Measurements from ENCODE around the gene POTEI.
"Not testable (repeated sequence)": the region's sequence is repeated elsewhere in the genome, so short reads cannot be mapped to it uniquely, and the experiment has no call there.

POTEI gene

DNA sequence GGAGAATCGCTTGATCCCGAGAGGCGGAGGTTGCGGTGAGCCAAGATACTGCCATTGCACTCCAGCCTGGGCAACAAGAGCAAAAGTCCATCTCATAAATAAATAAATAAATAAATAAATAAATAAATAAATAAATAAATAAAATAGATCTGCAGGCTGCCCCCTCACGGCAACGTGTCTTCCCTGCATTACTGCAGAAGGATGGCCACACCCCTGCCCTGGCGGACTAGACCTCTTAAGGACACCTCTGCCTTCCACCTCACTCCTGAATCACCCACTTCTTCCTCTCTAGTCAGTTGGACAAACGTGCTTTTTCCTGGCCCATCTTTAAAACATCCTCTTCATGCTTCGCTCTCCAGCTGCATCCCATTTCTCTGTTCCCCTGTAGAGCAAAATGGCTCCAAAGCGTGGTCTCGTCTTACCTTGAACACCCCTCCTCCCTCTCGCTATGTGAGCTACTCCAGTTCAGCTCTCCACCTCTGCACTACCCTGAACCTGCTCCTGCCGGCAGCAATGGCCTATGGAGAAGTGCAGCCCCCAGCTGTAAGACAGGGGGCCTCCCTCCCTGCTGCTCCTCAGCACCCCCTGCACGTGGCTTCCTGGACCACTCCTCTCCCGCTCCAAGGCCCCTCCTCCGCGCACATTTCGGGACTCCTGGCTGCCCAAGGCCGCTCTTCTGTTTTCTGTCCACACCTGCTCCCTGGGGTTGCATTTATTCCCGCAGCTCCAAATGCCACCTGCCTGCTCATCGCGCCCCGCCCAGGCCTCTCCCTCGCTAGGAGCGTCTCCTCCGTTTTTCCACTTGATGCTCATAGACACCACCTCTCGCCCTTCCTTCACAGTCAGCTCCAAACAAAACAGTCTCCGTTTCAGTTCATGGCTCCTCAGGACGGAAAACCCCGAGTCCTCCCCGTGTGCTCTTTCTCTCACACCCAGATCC lies 1.9 kb upstream of the POTEI start:
- POLR2A ChIA-PET; DNase-seq (ENCODE audit: extremely low spot score); CTCF ChIA-PET: not testable (repeated sequence)

DNA sequence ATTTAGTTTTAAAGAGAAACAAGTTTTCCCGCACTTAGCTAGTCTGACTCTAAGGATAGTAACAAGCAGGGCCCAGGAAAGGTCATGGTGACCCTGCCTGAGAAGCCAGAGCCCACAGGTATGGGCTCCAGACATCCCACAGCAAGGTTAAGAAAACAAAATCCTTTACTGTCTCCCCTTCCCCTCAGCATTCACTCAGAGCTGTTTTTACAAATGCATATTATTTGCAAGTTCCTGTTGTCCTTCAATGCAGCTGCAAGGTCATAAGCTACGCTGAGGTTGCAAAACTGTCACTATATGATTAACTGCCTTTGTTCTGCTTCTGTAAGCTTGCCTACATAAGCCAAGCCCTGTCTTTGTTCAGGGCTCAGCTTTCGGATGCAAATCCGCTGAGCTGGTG lies 18.1 kb downstream of the POTEI start:
- POLR2A ChIA-PET; DNase-seq (ENCODE audit: extremely low spot score); CTCF ChIA-PET: not testable (repeated sequence)

DNA sequence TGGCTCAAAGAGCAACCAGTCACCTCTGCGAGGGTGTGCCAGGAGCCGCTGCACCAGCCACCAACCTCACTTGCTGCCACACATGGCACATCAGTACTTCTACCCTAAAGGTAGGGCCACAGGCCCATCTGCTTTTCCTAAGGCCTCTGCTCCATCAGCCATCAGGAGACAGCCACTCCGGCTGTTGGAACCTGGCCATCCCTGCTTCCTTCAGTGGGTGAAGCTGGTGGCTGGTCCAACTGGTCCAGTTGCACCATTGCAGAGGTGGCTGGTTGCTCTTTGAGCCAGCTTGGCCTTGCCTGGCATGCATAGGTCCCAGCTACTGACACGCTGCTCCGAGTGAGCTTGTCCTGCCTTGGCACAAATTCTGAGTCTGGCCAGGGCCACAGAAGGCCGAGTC lies 53.7 kb downstream of the POTEI start:
- CTCF ChIA-PET; POLR2A ChIA-PET; DNase-seq (ENCODE audit: extremely low spot score): not testable (repeated sequence)

DNA sequence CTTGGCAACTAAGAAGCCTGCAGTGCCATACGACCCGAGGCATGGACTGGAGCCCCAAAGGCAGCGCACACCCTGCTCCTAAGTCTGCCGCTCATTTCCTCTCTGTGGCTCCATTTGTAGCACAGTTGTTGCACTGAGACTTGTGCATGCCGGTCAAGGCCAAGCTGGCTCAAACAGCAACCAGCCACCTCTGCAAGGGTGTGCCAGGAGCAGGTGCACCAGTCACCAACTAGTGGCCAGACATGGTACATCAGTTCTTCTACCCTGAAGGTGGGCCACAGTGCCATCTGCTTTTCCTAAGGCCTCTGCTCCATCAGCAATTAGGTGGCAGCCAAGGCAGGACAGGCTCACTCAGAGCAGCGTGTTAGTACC lies 54.4 kb downstream of the POTEI start:
- POLR2A ChIA-PET; DNase-seq (ENCODE audit: extremely low spot score); CTCF ChIA-PET: not testable (repeated sequence)

DNA sequence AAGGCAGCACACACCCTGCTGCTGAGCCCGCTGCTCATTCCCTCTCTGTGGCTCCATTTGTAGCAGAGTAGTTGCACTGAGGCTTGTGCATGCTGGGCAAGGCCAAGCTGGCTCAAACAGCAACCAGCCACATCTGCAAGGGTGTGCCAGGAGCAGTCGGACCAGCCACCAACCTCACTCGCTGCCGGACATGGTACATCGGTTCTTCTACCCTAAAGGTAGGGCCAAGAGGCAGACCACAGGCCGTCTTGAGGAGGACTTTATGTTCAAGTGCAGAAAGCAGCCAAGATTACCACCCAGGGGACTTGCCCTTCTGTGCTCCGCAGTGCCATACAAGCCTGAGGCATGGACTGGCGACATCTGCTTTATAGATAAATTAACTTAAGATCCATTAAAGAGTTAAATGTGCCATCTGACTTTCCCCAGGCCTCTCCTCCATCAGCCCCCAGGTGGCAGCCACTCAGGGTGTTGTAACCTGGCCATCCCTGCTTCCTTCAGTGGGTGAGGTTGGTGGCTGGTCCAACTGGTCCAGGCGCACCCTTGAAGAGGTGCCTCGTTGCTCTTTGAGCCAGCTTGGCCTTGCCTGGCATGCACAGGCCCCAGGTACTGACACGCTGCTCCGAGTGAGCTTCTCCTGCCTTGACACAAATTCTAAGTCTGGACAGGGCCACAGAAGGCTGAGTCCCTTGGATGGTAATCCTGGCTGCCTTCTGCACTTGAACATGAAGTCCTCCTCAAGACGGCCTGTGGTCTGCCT lies 55.0 kb downstream of the POTEI start:
- POLR2A ChIA-PET, CTCF ChIA-PET: not testable (repeated sequence)

DNA sequence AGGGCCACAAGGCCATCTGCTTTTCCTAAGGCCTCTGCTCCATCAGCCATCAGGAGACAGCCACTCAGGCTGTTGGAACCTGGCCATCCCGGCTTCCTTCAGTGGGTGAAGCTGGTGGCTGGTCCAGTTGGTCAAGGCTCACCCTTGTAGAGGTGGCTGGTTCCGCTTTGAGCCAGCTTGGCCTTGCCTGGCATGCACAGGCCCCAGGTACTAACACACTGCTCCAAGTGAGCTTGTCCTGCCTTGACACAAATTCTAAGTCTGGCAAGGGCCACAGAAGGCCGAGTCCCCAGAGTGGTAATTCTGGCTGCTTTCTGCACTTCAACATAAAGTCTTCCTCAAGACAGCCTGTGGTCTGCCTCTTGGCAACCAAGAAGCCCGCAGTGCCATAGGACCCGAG lies 56.2 kb downstream of the POTEI start:
- POLR2A ChIA-PET; CTCF ChIA-PET; DNase-seq (ENCODE audit: extremely low spot score): not testable (repeated sequence)

More for the DNA sequence above, 55.0 kb downstream of the POTEI start:
- DNase-seq (ENCODE audit: extremely low spot score), result not testable (repeated sequence)

DNA sequence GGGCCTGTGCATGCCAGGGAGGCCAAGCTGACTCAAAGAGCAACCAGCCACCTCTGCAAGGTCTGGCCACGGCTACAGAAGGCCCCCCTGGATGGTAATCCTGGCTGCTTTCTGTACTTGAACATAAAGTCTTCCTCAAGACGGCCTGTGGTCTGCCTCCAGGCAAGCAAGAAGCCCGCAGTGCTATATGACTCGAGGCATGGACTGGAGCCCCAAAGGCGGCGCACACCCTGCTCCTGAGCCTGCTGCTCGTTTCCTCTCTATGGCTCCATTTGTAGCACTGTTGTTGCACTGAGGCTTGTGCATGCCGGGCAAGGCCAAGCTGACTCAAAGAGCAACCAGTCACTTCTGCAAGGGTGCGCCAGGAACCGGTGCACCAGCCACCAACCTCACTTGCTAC lies 57.3 kb downstream of the POTEI start:
- POLR2A ChIA-PET; DNase-seq (ENCODE audit: extremely low spot score); CTCF ChIA-PET: not testable (repeated sequence)

DNA sequence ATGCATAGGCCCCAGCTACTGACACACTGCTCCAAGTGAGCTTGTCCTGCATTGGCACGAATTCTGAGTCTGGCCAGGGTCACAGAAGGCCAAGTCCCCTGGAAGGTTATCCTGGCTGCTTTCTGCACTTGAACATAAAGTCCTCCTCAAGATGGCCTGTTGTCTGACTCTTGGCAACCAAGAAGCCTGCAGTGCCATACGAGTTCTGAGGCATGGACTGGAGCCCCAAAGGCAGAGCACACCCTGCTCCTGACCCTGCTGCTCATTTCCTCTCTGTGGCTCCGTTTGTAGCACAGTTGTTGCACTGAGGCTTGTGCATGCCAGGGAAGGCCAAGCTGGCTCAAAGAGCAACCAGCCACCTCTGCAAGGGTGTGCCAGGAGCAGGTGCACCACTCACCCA lies 57.9 kb downstream of the POTEI start:
- POLR2A ChIA-PET, CTCF ChIA-PET: not testable (repeated sequence)

DNA sequence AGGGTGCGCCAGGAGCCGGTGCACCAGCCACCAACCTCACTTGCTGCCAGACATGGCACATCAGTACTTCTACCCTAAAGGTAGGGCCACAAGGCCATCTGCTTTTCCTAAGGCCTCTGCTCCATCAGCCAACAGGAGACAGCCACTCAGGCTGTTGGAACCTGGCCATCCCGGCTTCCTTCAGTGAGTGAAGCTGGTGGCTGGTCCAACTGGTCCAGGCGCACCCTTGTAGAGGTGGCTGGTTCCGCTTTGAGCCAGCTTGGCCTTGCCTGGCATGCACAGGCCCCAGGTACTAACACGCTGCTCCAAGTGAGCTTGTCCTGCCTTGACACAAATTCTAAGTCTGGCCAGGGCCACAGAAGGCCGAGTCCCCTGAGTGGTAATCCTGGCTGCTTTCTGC lies 58.8 kb downstream of the POTEI start:
- POLR2A ChIA-PET; DNase-seq (ENCODE audit: extremely low spot score); CTCF ChIA-PET: not testable (repeated sequence)

More for the DNA sequence above, 57.9 kb downstream of the POTEI start:
- not testable (repeated sequence) for DNase-seq (ENCODE audit: extremely low spot score)

DNA sequence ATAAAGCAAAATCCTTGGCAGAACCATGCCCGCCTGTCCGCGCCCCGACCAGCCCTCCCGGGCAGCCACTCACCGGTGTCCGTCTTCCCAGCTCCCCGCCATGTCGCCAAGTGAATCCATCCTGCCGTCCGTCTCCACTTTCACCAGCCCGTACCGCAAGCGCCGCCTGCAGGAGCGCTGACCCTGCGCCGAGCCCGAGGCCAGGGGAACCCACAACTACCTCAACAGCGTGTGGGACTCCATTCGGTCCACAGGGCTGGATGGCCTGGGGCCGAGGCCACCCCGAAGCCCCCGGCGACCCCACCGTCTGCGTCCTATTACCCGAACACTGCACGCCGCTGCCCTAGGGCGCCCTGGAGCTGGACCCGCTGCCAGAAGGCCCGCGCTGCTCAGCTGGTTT lies 81.5 kb downstream of the POTEI start:
- CTCF ChIA-PET; DNase-seq (ENCODE audit: extremely low spot score); POLR2A ChIA-PET: not testable (repeated sequence)

DNA sequence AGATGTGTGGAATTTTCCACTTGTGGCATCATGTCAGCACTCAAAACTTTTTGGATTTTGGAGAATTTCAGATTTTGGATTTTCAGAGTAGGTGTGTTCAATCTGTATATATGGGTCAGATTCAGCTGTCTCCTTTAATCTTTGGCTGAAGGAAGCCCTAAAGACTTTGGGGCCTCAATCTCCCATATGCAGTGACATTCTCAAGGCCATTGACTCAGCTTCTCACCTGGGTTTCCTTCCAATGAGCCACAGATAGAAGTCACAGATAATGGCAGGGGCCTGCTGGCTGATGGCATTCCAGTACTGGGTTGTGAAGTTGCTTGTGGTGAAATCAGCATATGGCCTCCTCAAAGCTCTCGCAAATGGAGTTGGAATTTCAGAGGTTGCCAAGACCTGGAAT lies 90.3 kb downstream of the POTEI start:
- DNase-seq (ENCODE audit: extremely low spot score); POLR2A ChIA-PET; CTCF ChIA-PET: not testable (repeated sequence)

DNA sequence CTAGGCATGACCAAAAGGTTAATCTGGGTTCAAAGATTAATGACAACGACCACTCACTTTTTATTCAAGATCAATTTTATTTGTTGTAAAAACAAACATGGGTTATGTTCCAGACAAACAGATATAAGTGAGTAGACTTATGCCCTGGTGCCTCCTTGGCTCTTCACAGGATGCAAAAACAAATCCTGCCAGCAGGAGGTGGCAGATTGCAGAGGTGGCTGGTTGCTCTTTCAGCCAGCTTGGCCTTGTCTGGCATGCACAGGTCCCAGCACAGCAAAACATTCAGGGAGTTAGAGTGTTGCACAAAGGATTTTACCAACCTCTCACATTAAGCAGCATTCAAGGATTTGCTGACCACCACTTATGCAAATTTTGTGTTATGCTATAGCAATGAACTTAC lies 92.4 kb downstream of the POTEI start:
- CTCF ChIA-PET; DNase-seq (ENCODE audit: extremely low spot score); POLR2A ChIA-PET: not testable (repeated sequence)
